Mesothelial cell of epicardium (in vitro differentiated cells): ENCODE measurements around the gene CCNQ. TPM values are rescaled to one million over a fixed set of nuclear protein-coding genes. Genes with fewer than 3 reads are reported as not detected.

Experiments used
- DNase-seq, 2 experiments: peaks; one replicate each; pipeline ENCODE4 v3.0.0; 2021; ENCODE audit warnings: low spot score in 2 of 2; ENCODE audit not compliant: unreplicated experiment in 2 of 2
- H3K27ac Mint-ChIP-seq: 2 replicates; pipeline ENCODE4 v1.8.0; 2021; ENCODE audit warnings: mixed read lengths
- H3K27me3 Mint-ChIP-seq: 2 replicates; pipeline ENCODE4 v1.8.0; 2021; ENCODE audit warnings: low read depth, mixed read lengths
- H3K36me3 Mint-ChIP-seq: 2 replicates; pipeline ENCODE4 v1.8.0; 2021; ENCODE audit warnings: mixed read lengths
- H3K4me1 Mint-ChIP-seq: 2 replicates; pipeline ENCODE4 v1.8.0; 2021; ENCODE audit warnings: mixed read lengths
- H3K4me3 Mint-ChIP-seq: 2 replicates; pipeline ENCODE4 v1.8.0; 2021; ENCODE audit warnings: mild to moderate bottlenecking, moderate library complexity, mixed read lengths
- H3K9me3 Mint-ChIP-seq: 2 replicates; pipeline ENCODE4 v1.8.0; 2021; ENCODE audit warnings: mixed read lengths
- total RNA-seq: library from RNA; stranded (reverse); gene quantifications from 3 replicates; pipeline ENCODE4 v1.2.1, GENCODE V29; 2021
- TF ChIP-seq, protein P1 (sequence below): fragments of 200-600 bp; sonication (generic); IDR thresholded peaks from one replicate; pipeline ENCODE4 v1.5.0; 2021; ENCODE audit warnings: antibody characterized with exemption; ENCODE audit not compliant: unreplicated experiment

The CCNQ gene
- total RNA-seq, 1 donor from 2014 or later = 17.3 TPM

DNA sequence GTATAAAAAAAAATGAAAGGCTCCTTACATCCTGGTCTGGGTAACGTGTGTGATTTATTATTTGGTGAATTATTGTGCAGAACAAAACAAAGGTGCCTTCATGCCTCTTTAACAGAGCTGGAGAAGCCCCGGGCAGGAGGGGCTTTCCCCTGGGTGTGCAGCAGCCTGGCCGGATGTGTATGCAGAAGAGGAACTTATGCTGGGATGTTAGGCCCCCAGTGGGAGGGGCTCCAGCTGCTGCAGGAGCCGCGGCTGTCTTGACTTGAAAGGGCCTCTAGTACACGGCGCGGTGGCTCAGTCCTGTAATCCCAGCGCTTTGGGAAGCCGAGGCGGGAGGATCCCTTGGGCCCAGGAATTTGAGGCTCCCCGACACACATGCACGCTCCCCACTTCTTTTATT is 16.0 kb downstream of the CCNQ start:
- H3K36me3 Mint-ChIP-seq = peaks cover 4% of the 10 kb centered on the region
- H3K27ac Mint-ChIP-seq = peak overlapping the region; percentile 82
- peaks cover 24% of the 10 kb centered on the region for H3K4me1 Mint-ChIP-seq
- H3K27me3 Mint-ChIP-seq = no peaks in the 10 kb centered on the region
- H3K4me3 Mint-ChIP-seq = no peak overlapping the region
- peaks cover 4% of the 10 kb centered on the region for H3K9me3 Mint-ChIP-seq
- DNase-seq = peak in 1 of 2 experiments; percentile 60
- TF ChIP-seq, protein P1, sequence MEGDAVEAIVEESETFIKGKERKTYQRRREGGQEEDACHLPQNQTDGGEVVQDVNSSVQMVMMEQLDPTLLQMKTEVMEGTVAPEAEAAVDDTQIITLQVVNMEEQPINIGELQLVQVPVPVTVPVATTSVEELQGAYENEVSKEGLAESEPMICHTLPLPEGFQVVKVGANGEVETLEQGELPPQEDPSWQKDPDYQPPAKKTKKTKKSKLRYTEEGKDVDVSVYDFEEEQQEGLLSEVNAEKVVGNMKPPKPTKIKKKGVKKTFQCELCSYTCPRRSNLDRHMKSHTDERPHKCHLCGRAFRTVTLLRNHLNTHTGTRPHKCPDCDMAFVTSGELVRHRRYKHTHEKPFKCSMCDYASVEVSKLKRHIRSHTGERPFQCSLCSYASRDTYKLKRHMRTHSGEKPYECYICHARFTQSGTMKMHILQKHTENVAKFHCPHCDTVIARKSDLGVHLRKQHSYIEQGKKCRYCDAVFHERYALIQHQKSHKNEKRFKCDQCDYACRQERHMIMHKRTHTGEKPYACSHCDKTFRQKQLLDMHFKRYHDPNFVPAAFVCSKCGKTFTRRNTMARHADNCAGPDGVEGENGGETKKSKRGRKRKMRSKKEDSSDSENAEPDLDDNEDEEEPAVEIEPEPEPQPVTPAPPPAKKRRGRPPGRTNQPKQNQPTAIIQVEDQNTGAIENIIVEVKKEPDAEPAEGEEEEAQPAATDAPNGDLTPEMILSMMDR = no peak

DNA sequence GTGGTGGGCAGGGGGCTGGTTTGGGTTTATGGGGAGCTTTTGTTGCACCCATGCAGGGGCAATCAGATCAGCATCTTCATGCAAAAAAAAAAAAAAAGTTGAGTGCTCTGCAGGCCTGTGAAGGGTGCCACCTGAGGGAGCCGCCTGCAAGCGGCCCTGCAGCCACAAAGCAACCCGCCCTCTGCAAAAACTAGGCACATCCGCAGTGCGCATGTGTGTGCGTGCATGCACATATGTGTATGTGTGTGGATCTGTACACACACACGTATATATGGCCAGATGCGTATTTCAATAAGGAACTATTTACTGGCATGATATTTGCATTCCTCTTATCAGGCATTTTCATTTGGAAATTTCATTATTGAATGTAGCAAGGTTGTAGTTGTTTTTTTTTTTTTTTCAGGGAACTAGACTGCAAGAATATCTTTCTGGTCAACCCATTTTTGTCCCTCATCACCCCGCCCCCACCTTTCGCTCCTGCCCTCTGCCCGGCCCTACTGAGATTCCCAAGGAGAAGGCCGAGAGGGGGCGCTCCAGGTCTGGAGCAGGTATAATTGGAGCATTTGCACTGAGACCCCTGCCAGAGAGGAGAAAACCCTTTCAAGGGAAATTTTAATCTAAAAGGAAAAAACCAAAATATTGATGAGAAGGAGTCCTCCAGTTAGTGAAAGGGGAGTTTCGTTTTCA is 18.1 kb downstream of the CCNQ start:
- no peaks in the 10 kb centered on the region for H3K36me3 Mint-ChIP-seq
- TF ChIP-seq, protein P1 = no peak
- H3K27me3 Mint-ChIP-seq = no peaks in the 10 kb centered on the region
- no peak for DNase-seq
- H3K4me1 Mint-ChIP-seq = peaks cover 24% of the 10 kb centered on the region
- H3K4me3 Mint-ChIP-seq = no peak overlapping the region
- H3K27ac Mint-ChIP-seq = no peak overlapping the region
- no peaks in the 10 kb centered on the region for H3K9me3 Mint-ChIP-seq

DNA sequence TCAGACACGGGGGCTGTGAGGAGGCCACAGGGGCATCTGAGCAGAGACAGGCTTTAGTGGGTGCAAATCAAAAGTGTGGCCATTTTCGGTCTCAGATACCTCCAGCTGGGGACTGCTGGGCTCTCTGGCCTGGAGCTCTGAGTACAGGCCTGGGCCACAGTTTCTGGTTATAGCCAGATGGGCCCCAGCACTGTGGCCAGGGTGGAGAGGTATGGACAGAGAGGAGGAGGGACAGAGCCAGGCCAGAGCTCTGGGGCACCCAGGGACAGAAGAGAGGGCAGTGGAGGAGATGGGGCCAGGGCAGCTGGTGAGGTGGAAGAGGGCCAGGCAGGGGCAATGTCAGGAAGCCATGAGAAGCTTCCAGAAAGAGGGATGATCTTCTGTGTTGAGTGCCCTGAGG is 20.1 kb downstream of the CCNQ start:
- Mint-ChIP-seq H3K4me1 (peaks cover 24% of the 10 kb centered on the region), H3K4me3 (no peak overlapping the region), H3K36me3 (no peaks in the 10 kb centered on the region), H3K27me3 (no peaks in the 10 kb centered on the region), H3K27ac (peak overlapping the region; percentile 13), H3K9me3 (no peaks in the 10 kb centered on the region)
- TF ChIP-seq, protein P1 = no peak
- no peak for DNase-seq

DNA sequence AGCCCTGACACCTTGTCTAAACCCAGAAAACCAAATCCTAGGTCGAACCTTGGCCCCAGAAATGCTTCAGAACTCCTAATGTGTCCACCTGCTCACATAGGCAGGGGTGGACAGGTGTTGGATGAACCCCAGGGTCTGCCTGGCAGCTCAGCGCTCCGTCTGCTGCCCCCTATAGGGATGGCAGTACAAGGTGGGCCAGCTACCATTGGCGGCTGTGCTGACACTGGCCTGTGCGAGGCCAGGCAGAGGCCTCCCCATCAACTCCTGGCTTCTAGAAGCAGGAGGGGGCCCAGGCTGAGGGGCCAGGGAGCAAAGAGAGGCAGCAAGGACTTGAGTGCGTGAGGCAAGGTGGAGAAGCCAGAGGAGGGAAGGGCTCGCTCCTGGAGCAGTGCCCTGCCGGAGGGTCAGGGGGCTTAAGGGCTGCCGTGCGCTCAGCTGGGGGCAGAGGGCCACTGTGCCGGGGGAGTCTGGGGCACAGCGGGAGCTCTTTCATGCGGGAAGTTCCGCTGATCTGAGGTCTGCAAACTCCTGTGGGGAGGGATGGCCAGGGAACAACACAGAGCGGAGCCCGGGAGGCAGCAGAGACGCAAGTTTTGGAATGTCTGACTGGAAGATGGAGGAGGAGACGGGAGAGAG is 20.6 kb downstream of the CCNQ start:
- no peaks in the 10 kb centered on the region for H3K9me3 Mint-ChIP-seq
- no peak overlapping the region for H3K4me3 Mint-ChIP-seq
- DNase-seq = no peak
- no peaks in the 10 kb centered on the region for H3K36me3 Mint-ChIP-seq
- no peaks in the 10 kb centered on the region for H3K27me3 Mint-ChIP-seq
- H3K27ac Mint-ChIP-seq = peak overlapping the region; percentile 13
- TF ChIP-seq, protein P1 = no peak
- H3K4me1 Mint-ChIP-seq = peaks cover 22% of the 10 kb centered on the region

DNA sequence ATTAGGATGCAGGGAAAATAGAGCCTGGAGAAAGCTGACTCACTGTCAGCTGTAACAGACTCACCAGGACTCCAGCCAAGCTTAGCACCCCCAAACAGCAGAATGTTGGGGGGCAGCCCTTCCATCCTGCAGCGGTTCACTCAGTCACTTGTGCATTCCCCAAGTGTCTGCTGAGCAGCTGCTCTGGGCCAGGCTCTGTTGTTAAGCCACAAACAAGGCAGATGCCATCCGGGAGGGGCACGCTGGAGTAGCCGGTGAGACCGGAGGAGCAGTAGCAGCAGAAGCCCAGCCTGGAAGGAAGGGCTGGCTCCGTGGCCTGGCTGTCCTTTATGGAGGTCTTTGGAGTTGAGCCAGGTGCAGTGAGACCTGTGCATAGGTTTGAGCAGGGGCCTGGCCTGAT is 22.0 kb downstream of the CCNQ start:
- Mint-ChIP-seq H3K4me3 (no peak overlapping the region), H3K9me3 (no peaks in the 10 kb centered on the region), H3K4me1 (peaks cover 8% of the 10 kb centered on the region), H3K36me3 (no peaks in the 10 kb centered on the region), H3K27me3 (no peaks in the 10 kb centered on the region), H3K27ac (no peak overlapping the region)
- no peak for DNase-seq
- TF ChIP-seq, protein P1 = no peak
